MM.1S (cell line): ENCODE data around the gene SYP.

Source experiments
- DNase-seq: peaks from one replicate; pipeline ENCODE4 v3.0.0-alpha.2; 2015
- H2AFZ ChIP-seq: fragments of 300-600 bp; sonication (generic); 2 replicates; pipeline ENCODE4 v1.6.0; 2016; ENCODE audit warnings: antibody characterized with exemption, low read length
- H3F3A ChIP-seq: fragments of 300-600 bp; sonication (generic); 2 replicates; pipeline ENCODE4 v1.6.1; 2016; ENCODE audit warnings: mild to moderate bottlenecking, antibody characterized with exemption, low read length, moderate library complexity, mixed read lengths; ENCODE audit not compliant: insufficient read depth
- H3K27ac ChIP-seq: fragments of 300-600 bp; sonication (generic); 2 replicates; pipeline ENCODE4 v1.5.1; 2016; ENCODE audit warnings: mild to moderate bottlenecking, low read length
- H3K27me3 ChIP-seq: fragments of 300-600 bp; sonication (generic); replicated peaks from 2 replicates; pipeline ENCODE4 v1.6.0; 2016; ENCODE audit warnings: low read length; ENCODE audit not compliant: insufficient read depth
- H3K36me3 ChIP-seq: fragments of 300-600 bp; sonication (generic); replicated peaks from 2 replicates; pipeline ENCODE4 v1.6.1; 2016; ENCODE audit warnings: mild to moderate bottlenecking, low read length, mixed read lengths; ENCODE audit not compliant: insufficient read depth
- H3K4me1 ChIP-seq: fragments of 300-600 bp; sonication (generic); 2 replicates; pipeline ENCODE4 v1.6.1; 2016; ENCODE audit warnings: low read length, mixed read lengths
- H3K4me2 ChIP-seq: fragments of 300-600 bp; sonication (generic); 2 replicates; pipeline ENCODE4 v1.6.0; 2016; ENCODE audit warnings: low read depth, low read length
- H3K4me3 ChIP-seq: fragments of 300-600 bp; sonication (generic); 2 replicates; pipeline ENCODE4 v1.5.1; 2016; ENCODE audit warnings: low read length, mixed read lengths
- H3K79me2 ChIP-seq: fragments of 300-600 bp; sonication (generic); 2 replicates; pipeline ENCODE4 v1.6.1; 2016; ENCODE audit warnings: mixed run types, low read length, mixed read lengths
- H3K9ac ChIP-seq: fragments of 300-600 bp; sonication (generic); 2 replicates; pipeline ENCODE4 v1.6.1; 2016; ENCODE audit warnings: low read length, mixed read lengths
- H3K9me2 ChIP-seq: fragments of 300-600 bp; sonication (generic); replicated peaks from 2 replicates; pipeline ENCODE4 v1.6.1; 2016; ENCODE audit warnings: mild to moderate bottlenecking, low read length, mixed read lengths; ENCODE audit not compliant: insufficient read depth
- H3K9me3 ChIP-seq: fragments of 300-600 bp; sonication (generic); replicated peaks from 2 replicates; pipeline ENCODE4 v1.6.1; 2016; ENCODE audit warnings: mild to moderate bottlenecking, low read length, mixed read lengths; ENCODE audit not compliant: insufficient read depth
- H4K20me1 ChIP-seq: fragments of 300-600 bp; sonication (generic); 2 replicates; pipeline ENCODE4 v1.6.1; 2016; ENCODE audit warnings: mild to moderate bottlenecking, low read length, moderate library complexity, mixed read lengths; ENCODE audit not compliant: insufficient read depth
- CTCF ChIP-seq: fragments of 300-600 bp; sonication (generic); IDR thresholded peaks from 2 replicates; pipeline ENCODE4 v1.5.1; 2016; ENCODE audit warnings: antibody characterized with exemption, low read length, mixed read lengths
- EZH2 ChIP-seq: fragments of 300-600 bp; sonication (generic); optimal IDR thresholded peaks from 2 replicates; pipeline ENCODE3; 2017; ENCODE audit warnings: low read depth, mild to moderate bottlenecking, antibody characterized with exemption, low read length, mixed read lengths
- EZH2phosphoT487 ChIP-seq: fragments of 300-600 bp; sonication (generic); IDR thresholded peaks from 2 replicates; pipeline ENCODE4 v1.6.1; 2018; ENCODE audit warnings: antibody characterized with exemption, low read length

The SYP gene

GRCh38 chrX:49233176-49233575, 33.2 kb upstream of the SYP start, which contains the start of gene CACNA1F:
TSS of gene CACNA1F (minus strand) at chrX:49233340. CDS start at chrX:49233309, 31 bp downstream.
- no peaks in the 10 kb centered on the region for H3K4me1 ChIP-seq
- H3K9ac ChIP-seq = no peak within 1 kb of the TSS
- no peak within 1 kb of the TSS for H2AFZ ChIP-seq
- no peaks in the 10 kb centered on the region for H3K27me3 ChIP-seq
- TF ChIP-seq CTCF = no peak
- TF ChIP-seq EZH2 = no peak
- no peak for TF ChIP-seq EZH2phosphoT487
- no peaks in the 10 kb centered on the region for H4K20me1 ChIP-seq
- no peak within 1 kb of the TSS for H3K4me2 ChIP-seq
- H3K9me2 ChIP-seq = no peaks in the 10 kb centered on the region
- H3K36me3 ChIP-seq = no peaks in the 10 kb centered on the region
- H3K79me2 ChIP-seq = no peaks in the 10 kb centered on the region
- no peak within 1 kb of the TSS for H3K4me3 ChIP-seq
- no peaks in the 10 kb centered on the region for H3K9me3 ChIP-seq
- no peak for DNase-seq
- no peaks in the 10 kb centered on the region for H3F3A ChIP-seq
- H3K27ac ChIP-seq = no peak within 1 kb of the TSS

- Histone ChIP-seq H3K9me3 (no peaks in the 10 kb centered on the region), H3K9me2 (no peaks in the 10 kb centered on the region), H3K4me3 (no peak overlapping the region), H3K9ac (no peak overlapping the region), H3K27ac (no peak overlapping the region), H4K20me1 (no peaks in the 10 kb centered on the region), H3K79me2 (no peaks in the 10 kb centered on the region), H3K27me3 (no peaks in the 10 kb centered on the region), H3K4me2 (no peak overlapping the region), H3K36me3 (no peaks in the 10 kb centered on the region), H3F3A (no peaks in the 10 kb centered on the region), H2AFZ (no peak overlapping the region), H3K4me1 (no peaks in the 10 kb centered on the region)
- TF ChIP-seq CTCF (no peak), EZH2 (no peak), EZH2phosphoT487 (no peak)
- no peak for DNase-seq
Measured at GRCh38 chrX:49232525-49232924, 32.5 kb upstream of the SYP start.

- H3K4me2 ChIP-seq = no peak overlapping the region
- H3K27me3 ChIP-seq = no peaks in the 10 kb centered on the region
- no peak overlapping the region; the same call in 1 of the 2 replicates for H2AFZ ChIP-seq
- H4K20me1 ChIP-seq = no peaks in the 10 kb centered on the region
- H3K9me2 ChIP-seq = no peaks in the 10 kb centered on the region
- no peak for DNase-seq
- H3K4me1 ChIP-seq = no peaks in the 10 kb centered on the region
- no peak overlapping the region for H3K9ac ChIP-seq
- no peak overlapping the region for H3K27ac ChIP-seq
- H3F3A ChIP-seq = no peaks in the 10 kb centered on the region
- no peaks in the 10 kb centered on the region for H3K79me2 ChIP-seq
- TF ChIP-seq CTCF (no peak), EZH2 (no peak), EZH2phosphoT487 (no peak)
- H3K9me3 ChIP-seq = no peaks in the 10 kb centered on the region
- no peaks in the 10 kb centered on the region for H3K36me3 ChIP-seq
- no peak overlapping the region; the same call in 1 of the 2 replicates for H3K4me3 ChIP-seq
Measured at GRCh38 chrX:49231333-49232000, 31.5 kb upstream of the SYP start.
